Sigmoid colon (tissue), 7 donors: ENCODE results near the gene TRABD2B. TPM values are rescaled to one million over a fixed set of nuclear protein-coding genes. Genes with fewer than 3 reads are reported as not detected.

Experiments
- DNase-seq: peaks from one replicate; pipeline ENCODE4 v3.0.0-alpha.2; 2019
- H3K27ac ChIP-seq, 4 donors: fragments of 200-600 bp; sonication (generic); one replicate each; pipeline ENCODE4 v1.5.1; 2016 to 2019; ENCODE audit warnings: mild to moderate bottlenecking in 1 of 4
- H3K27me3 ChIP-seq, 3 donors: fragments of 200-600 bp; sonication (generic); one replicate each; pipeline ENCODE4 v1.5.1; 2019; ENCODE audit warnings: mild to moderate bottlenecking in 1 of 3
- H3K36me3 ChIP-seq, 4 donors: fragments of 200-600 bp; sonication (generic); one replicate each; pipeline ENCODE4 v1.5.1; 2016 to 2019
- H3K4me1 ChIP-seq, 4 donors: fragments of 200-600 bp; sonication (generic); one replicate each; pipeline ENCODE4 v1.5.1; 2017 to 2019
- H3K4me3 ChIP-seq, 4 donors: fragments of 200-600 bp; sonication (generic); one replicate each; pipeline ENCODE4 v1.5.1; 2017 to 2019; ENCODE audit warnings: mild to moderate bottlenecking in 2 of 4, moderate library complexity in 1 of 4
- H3K9me3 ChIP-seq, 4 donors: fragments of 200-600 bp in 3 of 4; sonication (generic) in 3 of 4; one replicate each; pipeline versions ENCODE4 v1.5.1 to v1.6.1; 2013 to 2019
- CTCF ChIP-seq, 4 experiments: fragments of 450-650 bp in 3 of 4; fragments of 200-600 bp in 1 of 4; IDR thresholded peaks; one replicate each; pipeline ENCODE4 v1.5.1; 2016 to 2019; ENCODE audit warnings: antibody characterized with exemption in 4 of 4, mild to moderate bottlenecking in 3 of 4, moderate library complexity in 2 of 4
- EP300 ChIP-seq, 4 donors: sonication (generic); formaldehyde crosslinking; IDR thresholded peaks; one replicate each; pipeline ENCODE4 v1.6.1; 2017; ENCODE audit warnings: antibody characterized with exemption in 4 of 4
- POLR2A ChIP-seq, 2 donors: fragments of 450-650 bp; IDR thresholded peaks; one replicate each; pipeline ENCODE4 v1.6.1; 2016; ENCODE audit warnings: antibody characterized with exemption in 2 of 2, mild to moderate bottlenecking in 2 of 2, moderate library complexity in 2 of 2
- POLR2AphosphoS5 ChIP-seq, 4 donors: sonication (generic); formaldehyde crosslinking; IDR thresholded peaks; one replicate each; pipeline ENCODE4 v1.6.1; 2017; ENCODE audit warnings: antibody characterized with exemption in 4 of 4
- WGBS, 2 donors: extraction: QIAGEN DNeasy Blood & Tissue Kit; methylation state at CpG; one replicate each; pipeline ENCODE4 v1.1.7; 2013; 5-methylcytosine and 5-hydroxymethylcytosine counted together
- intact Hi-C: fragments of 100-400 bp; cut with DNase I; formaldehyde crosslinking; loops from one replicate; pipeline ENCODE4 v1.15.1; 2023
- polyA plus RNA-seq, 3 donors: library from polyadenylated mRNA; stranded (reverse); fragments of 200-250 nt; gene quantifications; one replicate each; pipeline ENCODE4 v1.2.3, GENCODE V29; 2013
- total RNA-seq, 4 donors: library from RNA; depleted of rRNA; stranded (reverse); fragments of >200 nt; gene quantifications; one replicate each; pipeline ENCODE4 v1.1.0, GENCODE V29; 2016
- donor health status: healthy with polysubstance abuse.
- donor health status: Bipolar disorder and iron deficiency.
- donor health status: healthy.

The TRABD2B gene
- total and polyA plus RNA-seq, 7 donors, result 0.63 to 1.8 (median 1.0) TPM; not detected in 1

GRCh38 chr1:47912756-47913155 lies 84.4 kb downstream of the TRABD2B start:
- no peak overlapping the region for H3K4me3 ChIP-seq
- no peak for DNase-seq
- no peaks in the 10 kb centered on the region for H3K9me3 ChIP-seq
- no peak overlapping the region for H3K27ac ChIP-seq
- no peaks in the 10 kb centered on the region for H3K27me3 ChIP-seq
- H3K4me1 ChIP-seq, result no peaks in the 10 kb centered on the region
- no peaks in the 10 kb centered on the region for H3K36me3 ChIP-seq
- TF ChIP-seq CTCF (IDR thresholded peaks at IDR 0.05) (no peak), POLR2AphosphoS5 (IDR thresholded peaks at IDR 0.05) (no peak), EP300 (IDR thresholded peaks at IDR 0.05) (no peak), POLR2A (IDR thresholded peaks at IDR 0.05) (no peak)
- 40 to 41% methylated on average over 4 of the region's 4 CpGs for WGBS, 2 donors
- intact Hi-C loops, result no loop called here

- Histone ChIP-seq H3K4me3 (no peak overlapping the region), H3K9me3 (no peaks in the 10 kb centered on the region), H3K4me1 (no peaks in the 10 kb centered on the region), H3K36me3 (no peaks in the 10 kb centered on the region), H3K27ac (no peak overlapping the region), H3K27me3 (no peaks in the 10 kb centered on the region)
- no peak for DNase-seq
- intact Hi-C loops, result no loop called here
- TF ChIP-seq CTCF (IDR thresholded peaks at IDR 0.05) (no peak), EP300 (IDR thresholded peaks at IDR 0.05) (no peak), POLR2A (IDR thresholded peaks at IDR 0.05) (no peak), POLR2AphosphoS5 (IDR thresholded peaks at IDR 0.05) (no peak)
- 77 to 80% methylated on average over 4 of the region's 4 CpGs for WGBS, 2 donors
Observed at GRCh38 chr1:47911892-47912291, 85.3 kb downstream of the TRABD2B start.

GRCh38 chr1:47911424-47911823 lies 85.8 kb downstream of the TRABD2B start:
- H3K27ac ChIP-seq, result no peak overlapping the region
- H3K27me3 ChIP-seq, result no peaks in the 10 kb centered on the region
- DNase-seq, result no peak
- no peak for TF ChIP-seq POLR2AphosphoS5 (IDR thresholded peaks at IDR 0.05)
- TF ChIP-seq POLR2A (IDR thresholded peaks at IDR 0.05), result no peak
- no peak for TF ChIP-seq CTCF (IDR thresholded peaks at IDR 0.05)
- no peak for TF ChIP-seq EP300 (IDR thresholded peaks at IDR 0.05)
- intact Hi-C loops, result no loop called here
- H3K9me3 ChIP-seq, result no peaks in the 10 kb centered on the region
- no peaks in the 10 kb centered on the region for H3K4me1 ChIP-seq
- H3K36me3 ChIP-seq, result no peaks in the 10 kb centered on the region
- no peak overlapping the region for H3K4me3 ChIP-seq
- 91 to 93% methylated on average over 9 of the region's 9 CpGs for WGBS, 2 donors

GRCh38 chr1:47908258-47908657 lies 88.9 kb downstream of the TRABD2B start:
- TF ChIP-seq POLR2AphosphoS5 (IDR thresholded peaks at IDR 0.05) (no peak), CTCF (IDR thresholded peaks at IDR 0.05) (no peak), POLR2A (IDR thresholded peaks at IDR 0.05) (no peak), EP300 (IDR thresholded peaks at IDR 0.05) (no peak)
- WGBS, 2 donors, result 92 to 94% methylated on average over 2 of the region's 2 CpGs
- intact Hi-C loops, result no loop called here
- no peaks in the 10 kb centered on the region for H3K27me3 ChIP-seq
- H3K9me3 ChIP-seq, result no peaks in the 10 kb centered on the region
- no peaks in the 10 kb centered on the region for H3K36me3 ChIP-seq
- no peaks in the 10 kb centered on the region for H3K4me1 ChIP-seq
- no peak for DNase-seq
- H3K27ac ChIP-seq, result no peak overlapping the region
- no peak overlapping the region for H3K4me3 ChIP-seq

- Histone ChIP-seq H3K27ac (no peak overlapping the region), H3K4me3 (no peak overlapping the region), H3K4me1 (no peaks in the 10 kb centered on the region), H3K9me3 (no peaks in the 10 kb centered on the region), H3K36me3 (no peaks in the 10 kb centered on the region), H3K27me3 (no peaks in the 10 kb centered on the region)
- no peak for DNase-seq
- intact Hi-C loops, result no loop called here
- TF ChIP-seq POLR2AphosphoS5 (IDR thresholded peaks at IDR 0.05) (no peak), CTCF (IDR thresholded peaks at IDR 0.05) (no peak), POLR2A (IDR thresholded peaks at IDR 0.05) (no peak), EP300 (IDR thresholded peaks at IDR 0.05) (no peak)
- 74 to 83% methylated on average over 1 of the region's 1 CpG for WGBS, 2 donors
Observed at GRCh38 chr1:47907177-47907528, 90.0 kb downstream of the TRABD2B start.
